ENCODE measurements around the gene AAMDC.
A peak's percentile ranks its signal among the peaks of the same experiment; 100 is the strongest.

The AAMDC gene

GRCh38 chr11:77820565-77821348, at the start of gene AAMDC, which contains the start of gene RSF1:
Gene AAMDC, plus strand, starts transcription at chr11:77821144. Its CDS starts 21,353 bp downstream, at chr11:77842497.
Gene RSF1, minus strand, starts transcription at chr11:77820722. Its CDS starts 8 bp downstream, at chr11:77820714.
- DNase-seq: peak; percentile 93

DNA sequence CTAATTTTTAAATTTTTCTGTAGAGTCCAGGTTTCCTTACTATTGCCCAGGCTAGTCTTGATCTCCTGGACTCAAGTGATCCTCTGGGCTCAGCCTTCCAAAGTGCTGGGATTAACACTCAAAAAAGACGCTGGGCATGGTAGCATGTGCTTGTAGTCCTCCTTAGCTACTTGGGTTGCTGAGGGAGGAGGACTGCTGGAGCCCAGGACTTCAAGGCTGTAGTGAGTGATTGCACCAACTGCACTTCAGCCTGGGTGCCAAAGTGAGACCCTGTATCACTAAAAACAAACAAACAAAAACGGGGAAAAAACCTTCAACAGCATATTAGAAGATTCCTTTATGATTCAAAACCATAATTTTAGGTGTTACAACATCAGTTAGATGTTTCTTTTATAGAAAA, 45.0 kb upstream of the AAMDC start:
- DNase-seq: no peak

GRCh38 chr11:77776455-77776854, 44.5 kb upstream of the AAMDC start:
- no peak for DNase-seq

GRCh38 chr11:77778118-77778517, 42.8 kb upstream of the AAMDC start:
- no peak for DNase-seq

GRCh38 chr11:77778549-77778948, 42.4 kb upstream of the AAMDC start:
- no peak for DNase-seq

DNA sequence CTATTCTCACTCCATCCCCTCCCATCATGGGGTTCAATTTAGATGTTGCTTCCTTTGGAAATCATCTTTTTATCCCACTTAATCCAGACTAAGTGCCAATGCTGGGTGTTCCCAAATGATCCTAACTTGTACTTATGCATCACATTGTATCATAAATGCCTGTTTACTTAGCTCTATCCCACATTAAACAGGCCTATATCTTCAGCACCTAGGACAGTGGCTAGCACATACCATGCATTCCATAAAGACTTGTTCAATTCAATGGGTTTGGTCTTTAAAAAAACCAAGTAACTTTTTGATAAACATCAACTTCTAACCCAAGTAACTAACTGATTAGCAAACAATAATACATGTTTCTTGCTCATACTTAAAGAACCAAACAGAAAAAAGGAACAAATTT, 41.0 kb upstream of the AAMDC start:
- DNase-seq: no peak

GRCh38 chr11:77783025-77783424, 37.9 kb upstream of the AAMDC start:
- DNase-seq: no peak

- DNase-seq: no peak
Measured at GRCh38 chr11:77784572-77784971, 36.4 kb upstream of the AAMDC start.

DNA sequence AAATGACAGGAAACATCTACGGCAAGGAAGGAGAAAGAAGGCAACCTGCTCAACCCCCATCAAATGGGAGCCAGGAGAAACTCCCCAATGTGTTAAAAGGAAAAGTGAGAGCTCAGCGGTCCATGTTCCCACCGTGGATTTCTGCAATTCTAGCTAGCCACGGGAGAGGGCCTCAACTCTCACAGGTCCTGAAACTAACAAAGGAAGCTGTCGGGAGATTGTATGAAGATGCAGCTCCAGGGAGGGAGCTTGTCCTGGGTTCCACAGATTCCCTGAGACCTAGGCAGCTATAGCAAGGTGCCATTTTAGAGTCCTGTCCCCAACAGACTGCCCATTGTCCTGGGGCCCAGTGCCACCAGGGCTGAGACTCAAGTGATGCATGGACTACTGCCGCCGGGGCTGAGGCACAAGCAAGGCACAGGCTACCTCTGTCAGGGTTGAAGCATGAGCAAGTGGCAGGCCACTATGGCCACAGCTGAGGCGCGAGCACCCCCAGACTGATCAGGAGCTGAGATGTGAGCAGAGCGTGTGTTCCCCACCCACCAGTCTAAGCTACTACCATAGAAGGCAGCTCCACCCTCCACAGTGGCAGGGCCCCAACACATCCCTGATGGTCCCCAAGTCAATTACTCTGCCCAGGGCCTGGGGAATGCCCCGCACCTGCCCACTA, 31.7 kb upstream of the AAMDC start:
- DNase-seq: no peak

DNA sequence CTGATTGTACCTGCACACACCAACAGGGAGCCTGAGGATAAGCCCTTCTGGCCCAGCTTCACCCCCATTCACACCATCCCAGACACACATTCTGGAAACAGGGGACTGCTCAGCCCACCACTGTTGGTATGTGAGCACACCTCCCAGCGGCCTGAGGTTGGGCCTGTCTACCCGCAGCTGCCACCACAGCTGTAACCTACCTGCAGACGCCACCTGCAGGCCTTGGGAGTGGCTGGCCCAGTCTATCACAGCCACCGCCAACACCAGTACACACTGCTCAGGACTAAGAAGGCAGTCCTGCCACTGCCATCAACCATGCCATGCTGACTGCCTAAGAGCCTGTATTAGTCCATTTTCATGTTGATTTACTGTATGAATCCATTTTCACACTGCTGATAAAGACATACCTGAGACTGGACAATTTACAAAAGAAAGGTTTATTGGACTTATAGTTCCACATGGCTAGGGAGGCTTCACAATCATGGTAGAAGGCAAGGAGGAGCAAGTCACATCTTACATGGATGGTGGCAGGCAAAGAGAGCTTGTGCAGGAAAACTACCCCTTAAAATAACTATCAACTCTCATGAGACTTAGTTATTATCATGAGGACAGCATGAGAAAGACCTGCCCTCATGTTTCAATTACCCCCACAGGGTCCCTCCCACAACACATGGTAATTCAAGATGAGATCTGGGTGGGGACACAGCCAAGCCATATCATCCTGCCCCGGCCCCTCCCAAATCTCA, 31.0 kb upstream of the AAMDC start:
- DNase-seq: no peak

- no peak for DNase-seq
Measured at GRCh38 chr11:77791301-77791700, 29.6 kb upstream of the AAMDC start.

GRCh38 chr11:77793972-77794371, 27.0 kb upstream of the AAMDC start:
- no peak for DNase-seq

DNA sequence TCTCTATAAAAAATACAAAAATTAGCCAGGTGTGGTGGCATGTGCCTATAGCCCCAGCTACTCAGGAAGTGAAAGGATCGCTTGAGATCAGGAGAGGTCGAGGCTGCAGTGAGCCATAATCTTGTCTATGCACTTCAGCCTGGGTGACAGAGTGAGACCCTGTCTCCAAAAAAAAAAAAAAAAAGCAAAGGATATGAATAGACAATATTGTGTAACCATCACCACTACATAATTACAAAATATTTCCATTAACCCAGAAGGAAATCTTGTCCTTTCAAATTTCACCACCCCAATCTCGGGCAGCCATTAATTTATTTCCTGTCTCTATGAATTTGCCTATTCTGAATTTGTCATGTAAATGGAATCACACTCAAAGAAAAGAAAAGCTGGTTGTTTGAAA, 21.6 kb upstream of the AAMDC start:
- DNase-seq: no peak

GRCh38 chr11:77800449-77800848, 20.5 kb upstream of the AAMDC start:
- DNase-seq: no peak

GRCh38 chr11:77801477-77801876, 19.5 kb upstream of the AAMDC start:
- DNase-seq: no peak

- no peak for DNase-seq
Measured at GRCh38 chr11:77806415-77806814, 14.5 kb upstream of the AAMDC start.

GRCh38 chr11:77806993-77807392, 14.0 kb upstream of the AAMDC start:
- DNase-seq: no peak

GRCh38 chr11:77813256-77813655, 7.7 kb upstream of the AAMDC start:
- DNase-seq: no peak

- DNase-seq: no peak
Measured at GRCh38 chr11:77814848-77815247, 6.1 kb upstream of the AAMDC start.

- DNase-seq: no peak
Measured at GRCh38 chr11:77815459-77815858, 5.5 kb upstream of the AAMDC start.

DNA sequence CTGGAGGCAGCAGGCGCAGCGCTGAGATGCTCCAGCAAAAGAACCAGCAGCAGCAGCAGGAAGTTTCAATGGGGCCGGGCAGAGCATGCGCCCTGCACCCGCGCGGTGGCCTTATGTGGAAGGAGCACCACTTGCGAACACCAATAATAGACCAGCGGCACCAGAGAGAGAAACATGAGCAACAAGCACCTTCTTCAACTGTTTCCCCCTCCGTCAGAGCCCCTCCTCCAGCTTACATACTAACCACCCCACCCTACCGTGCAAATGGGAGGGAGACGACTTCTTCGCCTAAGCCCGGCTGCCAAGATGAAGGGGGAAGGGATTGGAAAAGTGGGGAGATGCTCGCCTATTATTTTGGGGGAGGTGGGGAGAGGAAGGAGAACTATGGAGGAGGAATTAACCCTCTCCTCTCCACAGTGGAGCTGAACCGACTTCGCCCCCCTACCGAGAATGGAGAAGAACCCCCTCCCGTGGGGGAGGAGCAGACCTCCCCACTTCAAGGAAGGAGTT, 1.5 kb upstream of the AAMDC start:
- peak; percentile 78 for DNase-seq

DNA sequence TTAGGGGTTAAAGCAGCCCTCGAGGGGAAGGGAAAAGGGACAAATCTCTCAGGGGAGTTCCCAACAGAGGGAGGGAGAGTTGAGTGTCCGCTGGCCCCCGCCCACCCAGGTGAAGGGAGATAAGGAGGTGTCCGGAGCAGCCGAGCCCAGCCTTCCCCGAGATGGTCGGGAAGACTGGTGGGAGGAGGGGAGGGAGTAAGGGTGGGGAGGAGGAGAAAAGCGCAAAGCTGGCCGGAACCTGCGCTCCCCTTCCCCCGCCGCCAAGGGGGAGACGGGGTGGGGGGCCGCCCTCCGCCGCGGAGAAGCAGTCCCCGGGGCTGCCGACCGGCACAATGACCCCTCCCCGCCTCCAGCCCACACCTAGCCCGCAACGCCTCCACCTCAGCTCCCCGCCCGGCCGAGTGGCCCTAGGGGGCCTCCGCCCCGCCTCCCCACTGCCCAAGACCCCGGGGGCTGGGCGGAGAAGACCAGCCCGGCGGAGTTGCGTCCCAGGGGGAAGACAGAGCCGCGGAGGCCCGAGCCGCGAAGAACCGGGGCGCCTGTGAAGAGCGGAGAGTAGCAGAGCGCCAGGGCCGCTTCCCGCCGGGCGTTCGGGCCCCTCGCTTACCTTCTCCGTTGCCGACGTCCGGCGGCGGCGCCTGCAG, 901 bp upstream of the AAMDC start:
- no peak for DNase-seq

- peak; percentile 27 for DNase-seq
Measured at GRCh38 chr11:77821349-77821851, 456 bp downstream of the AAMDC start.

Data from NCI-H2029 treated with DMSO at 0.1 percent for 48 hours (cell line).